Panc1 (cell line): ENCODE data around the gene MEI4. TPM values are rescaled to one million over a fixed set of nuclear protein-coding genes. Genes with fewer than 3 reads are reported as not detected.

Experiments
- ATAC-seq: fragments of 200-7000 bp; cut with Tn5 transposase; 2 replicates; pipeline ENCODE4 v1.9.1; 2020; ENCODE audit warnings: mild to moderate bottlenecking, moderate library complexity
- BruUV-seq: library from RNA; stranded (reverse); fragments of 400-500 nt; replicated peaks from 2 replicates; lab custom pipeline; 2021; lab: Mats Ljungman, UMichigan
- CTCF ChIA-PET: fragments of 300-600 bp; sonication (Branson Sonifier 250); formaldehyde crosslinking; loops from one replicate; lab custom pipeline; 2022; ENCODE audit warnings: antibody characterized with exemption; lab: Charles Lee
- POLR2A ChIA-PET: fragments of 300-600 bp; sonication (Branson Sonifier 250); formaldehyde crosslinking; loops from one replicate; lab custom pipeline; 2022; ENCODE audit warnings: antibody characterized with exemption; lab: Charles Lee
- DNase-seq: peaks from one replicate; pipeline ENCODE4 v3.0.0-alpha.2; 2010; ENCODE audit warnings: low read depth, low spot score
- H3K27ac ChIP-seq: 2 replicates; pipeline ENCODE4 v1.5.1; 2011; ENCODE audit warnings: mild to moderate bottlenecking, low read length, inconsistent platforms
- H3K27me3 ChIP-seq: fragments of 200-500 bp; sonication (Bioruptor generic); 2 replicates; pipeline ENCODE4 v1.6.0; 2014; ENCODE audit warnings: low read length, inconsistent platforms; ENCODE audit not compliant: control insufficient read depth, insufficient read depth
- H3K36me3 ChIP-seq: fragments of 200-500 bp; sonication (Bioruptor generic); 2 replicates; pipeline ENCODE4 v1.5.1; 2014; ENCODE audit warnings: inconsistent platforms, mild to moderate bottlenecking, low read length, moderate library complexity; ENCODE audit not compliant: control insufficient read depth, insufficient read depth
- H3K4me1 ChIP-seq: 2 replicates; pipeline ENCODE4 v1.5.1; 2011; ENCODE audit warnings: inconsistent platforms, mild to moderate bottlenecking, low read length, moderate library complexity; ENCODE audit not compliant: control insufficient read depth, insufficient read depth
- H3K4me3 ChIP-seq, 2 experiments: 2 replicates each; pipeline ENCODE4 v1.5.1; 2011 to 2012; ENCODE audit warnings: low read depth in 2 of 2, low read length in 2 of 2, mild to moderate bottlenecking in 2 of 2, inconsistent platforms in 1 of 2, moderate library complexity in 1 of 2
- H3K9me3 ChIP-seq: fragments of 200-500 bp; sonication (Bioruptor generic); 2 replicates; pipeline ENCODE4 v1.5.1; 2014; ENCODE audit warnings: low read depth, mild to moderate bottlenecking, inconsistent platforms, low read length, moderate library complexity; ENCODE audit not compliant: control insufficient read depth, insufficient read depth
- CTCF ChIP-seq: fragments of 450-650 bp; IDR thresholded peaks from 2 replicates; pipeline ENCODE4 v1.5.1; 2017; ENCODE audit warnings: mild to moderate bottlenecking
- POLR2AphosphoS5 ChIP-seq: IDR thresholded peaks from 2 replicates; pipeline ENCODE4 v1.6.1; 2012; ENCODE audit warnings: mild to moderate bottlenecking, low read depth, low read length, moderate library complexity
- REST ChIP-seq, 2 experiments: IDR thresholded peaks; 2 replicates each; pipeline ENCODE4 v1.6.1; 2011 to 2012; ENCODE audit warnings: low read depth in 2 of 2, control low read depth in 1 of 2, low read length in 1 of 2, mild to moderate bottlenecking in 1 of 2, moderate library complexity in 1 of 2; ENCODE audit not compliant: insufficient read depth in 1 of 2
- SIN3A ChIP-seq: IDR thresholded peaks from 2 replicates; pipeline ENCODE4 v1.6.1; 2012; ENCODE audit warnings: low read depth, mild to moderate bottlenecking, low read length, moderate library complexity, borderline replicate concordance; ENCODE audit not compliant: insufficient read depth
- TCF7L2 ChIP-seq: IDR thresholded peaks from 2 replicates; pipeline ENCODE4 v1.6.1; 2011; ENCODE audit warnings: mild to moderate bottlenecking, low read depth, low read length, inconsistent platforms
- in situ Hi-C: cut with HindIII; loops from 2 replicates; pipeline ENCODE4 v1.10.0; 2016; ENCODE audit warnings: low sequenced_read_pairs, low pct_unique_long_range_greater_than_20kb
- intact Hi-C: fragments of 100-400 bp; cut with micrococcal nuclease; formaldehyde crosslinking; loops from one replicate; pipeline ENCODE4 v1.10.0; 2022; ENCODE audit not compliant: unreplicated experiment
- total RNA-seq: library from RNA; stranded (reverse); gene quantifications from one replicate; pipeline ENCODE4 v1.2.1, GENCODE V29; 2021; ENCODE audit not compliant: unreplicated experiment

MEI4 gene
- total RNA-seq, 1 experiment from 2014 or later: 0.05 TPM

- in situ Hi-C loops: no loop called here
- no peak for TF ChIP-seq REST (IDR thresholded peaks at IDR 0.05; ENCODE audit: insufficient read depth in 1 of 2, low read depth in 2 of 2, low read length in 1 of 2)
- no peak for TF ChIP-seq SIN3A
- TF ChIP-seq TCF7L2: no peak
- no peak for TF ChIP-seq CTCF
- no peak for TF ChIP-seq POLR2AphosphoS5
- no peaks in the 10 kb centered on the region for H3K27me3 ChIP-seq
- POLR2A ChIA-PET: no interaction called here
- CTCF ChIA-PET: interaction anchor here (0.7 kb wide), 1 partner anchor 1002 kb away, joined by 6 read pairs; no protein-coding TSS in a partner anchor
- H3K4me3 ChIP-seq: no peak overlapping the region
- no peaks in the 10 kb centered on the region for H3K36me3 ChIP-seq
- intact Hi-C loops: no loop called here
- H3K4me1 ChIP-seq: no peaks in the 10 kb centered on the region
- H3K27ac ChIP-seq: no peak overlapping the region
- DNase-seq: no peak
- BruUV-seq: no TSS peak
- ATAC-seq: no peak
- no peaks in the 10 kb centered on the region for H3K9me3 ChIP-seq
Observed at GRCh38 chr6:77813090-77813489, 160.3 kb downstream of the MEI4 start.

- no peaks in the 10 kb centered on the region for H3K36me3 ChIP-seq
- in situ Hi-C loops (no loop called here), intact Hi-C loops (no loop called here)
- no peak for ATAC-seq
- H3K27ac ChIP-seq: no peak overlapping the region
- TF ChIP-seq TCF7L2: no peak
- TF ChIP-seq REST (IDR thresholded peaks at IDR 0.05; ENCODE audit: insufficient read depth in 1 of 2, low read depth in 2 of 2, low read length in 1 of 2): no peak
- no peak for TF ChIP-seq CTCF
- no peak for TF ChIP-seq POLR2AphosphoS5
- no peak for TF ChIP-seq SIN3A
- no TSS peak for BruUV-seq
- no peaks in the 10 kb centered on the region for H3K27me3 ChIP-seq
- H3K9me3 ChIP-seq: no peaks in the 10 kb centered on the region
- no peak for DNase-seq
- H3K4me1 ChIP-seq: no peaks in the 10 kb centered on the region
- ChIA-PET CTCF (no interaction called here), POLR2A (no interaction called here)
- no peak overlapping the region for H3K4me3 ChIP-seq
Observed at GRCh38 chr6:77814119-77814518, 161.3 kb downstream of the MEI4 start.
